CD1c-positive myeloid dendritic cell (primary cell): ENCODE results near the gene DPEP3.

Source experiments
- DNase-seq: peaks from one replicate; pipeline ENCODE4 v3.0.0-alpha.2; 2016; ENCODE audit errors: extremely low spot score

The DPEP3 gene

GRCh38 chr16:67967183-67967957 is 12.9 kb downstream of the DPEP3 start:
- DNase-seq, result no peak

- peak; percentile 5 for DNase-seq
These were observed 13.6 kb downstream of the DPEP3 start for GRCh38 chr16:67966549-67967182.

GRCh38 chr16:67965668-67966548 is 14.4 kb downstream of the DPEP3 start:
- DNase-seq, result no peak

GRCh38 chr16:67964477-67965131 is 15.7 kb downstream of the DPEP3 start:
- DNase-seq, result no peak

- no peak for DNase-seq
These were observed 16.5 kb downstream of the DPEP3 start for GRCh38 chr16:67963662-67964321.

GRCh38 chr16:67963292-67963661 is 17.0 kb downstream of the DPEP3 start:
- DNase-seq, result no peak

- no peak for DNase-seq
These were observed 18.2 kb downstream of the DPEP3 start for GRCh38 chr16:67962135-67962534.

- no peak for DNase-seq
These were observed 18.7 kb downstream of the DPEP3 start for GRCh38 chr16:67961551-67961957.

GRCh38 chr16:67959536-67960329 is 20.6 kb downstream of the DPEP3 start:
- DNase-seq, result no peak

- no peak for DNase-seq
These were observed 22.7 kb downstream of the DPEP3 start for GRCh38 chr16:67957622-67958021.

GRCh38 chr16:67954421-67955196 is 25.7 kb downstream of the DPEP3 start:
- DNase-seq, result no peak

- no peak for DNase-seq
These were observed 26.5 kb downstream of the DPEP3 start for GRCh38 chr16:67953641-67954375.

GRCh38 chr16:67951485-67951884 is 28.8 kb downstream of the DPEP3 start:
- DNase-seq, result no peak

GRCh38 chr16:67950335-67950843 is 29.9 kb downstream of the DPEP3 start:
- no peak for DNase-seq

- no peak for DNase-seq
These were observed 30.7 kb downstream of the DPEP3 start for GRCh38 chr16:67949645-67950044.

GRCh38 chr16:67948015-67948414 is 32.3 kb downstream of the DPEP3 start:
- DNase-seq, result no peak

GRCh38 chr16:67946966-67947558 is 33.2 kb downstream of the DPEP3 start:
- DNase-seq, result no peak

GRCh38 chr16:67946128-67946569 is 34.1 kb downstream of the DPEP3 start:
- DNase-seq, result no peak
